HUES64 (cell line): ENCODE measurements around the gene PKD1.

Experiments used
- H3K27ac ChIP-seq: 2 replicates; pipeline ENCODE4 v1.7.0; 2013; ENCODE audit warnings: low read depth, low read length, inconsistent platforms
- H3K27me3 ChIP-seq: 2 replicates; pipeline ENCODE4 v1.6.1; 2013; ENCODE audit warnings: mild to moderate bottlenecking, low read length; ENCODE audit not compliant: insufficient read depth
- H3K36me3 ChIP-seq: 2 replicates; pipeline ENCODE4 v1.6.1; 2013; ENCODE audit warnings: mild to moderate bottlenecking, low read length; ENCODE audit not compliant: insufficient read depth
- H3K4me1 ChIP-seq: 2 replicates; pipeline ENCODE4 v1.6.1; 2013; ENCODE audit warnings: mild to moderate bottlenecking, low read length, moderate library complexity; ENCODE audit not compliant: insufficient read depth
- H3K4me3 ChIP-seq: 2 replicates; pipeline ENCODE4 v1.5.1; 2013; ENCODE audit warnings: mild to moderate bottlenecking, low read length, moderate library complexity
- H3K9ac ChIP-seq: 2 replicates; pipeline ENCODE4 v1.6.1; 2013; ENCODE audit warnings: mild to moderate bottlenecking, low read depth, low read length
- H3K9me3 ChIP-seq: 2 replicates; pipeline ENCODE4 v1.6.1; 2013; ENCODE audit warnings: low read depth, low read length; ENCODE audit not compliant: insufficient read depth
- WGBS: fragments of 150-250, 120-280 bp; methylation state at CpG from one replicate; pipeline ENCODE4 v1.1.7; 2013; ENCODE audit warnings: missing lambda C conversion rate; 5-methylcytosine and 5-hydroxymethylcytosine counted together

PKD1 gene

GRCh38 chr16:2167068-2167638 is 31.5 kb upstream of the PKD1 start:
- Histone ChIP-seq H3K36me3 (peaks cover 44% of the 10 kb centered on the region), H3K4me1 (no peaks in the 10 kb centered on the region), H3K27ac (no peak overlapping the region), H3K9ac (no peak overlapping the region), H3K27me3 (no peaks in the 10 kb centered on the region), H3K9me3 (no peaks in the 10 kb centered on the region), H3K4me3 (no peak overlapping the region)
- 95% methylated on average over 18 of the region's 18 CpGs for WGBS

GRCh38 chr16:2166263-2167067 is 30.8 kb upstream of the PKD1 start:
- Histone ChIP-seq H3K36me3 (peaks cover 37% of the 10 kb centered on the region), H3K4me3 (no peak overlapping the region), H3K9me3 (no peaks in the 10 kb centered on the region), H3K4me1 (no peaks in the 10 kb centered on the region), H3K27me3 (no peaks in the 10 kb centered on the region), H3K27ac (no peak overlapping the region), H3K9ac (no peak overlapping the region)
- 96% methylated on average over 17 of the region's 17 CpGs for WGBS

- Histone ChIP-seq H3K4me3 (no peak overlapping the region), H3K36me3 (peaks cover 34% of the 10 kb centered on the region), H3K9me3 (no peaks in the 10 kb centered on the region), H3K9ac (no peak overlapping the region), H3K4me1 (no peaks in the 10 kb centered on the region), H3K27ac (no peak overlapping the region), H3K27me3 (no peaks in the 10 kb centered on the region)
- 97% methylated on average over 12 of the region's 12 CpGs for WGBS
Measured at GRCh38 chr16:2165861-2166260, 30.2 kb upstream of the PKD1 start.

- Histone ChIP-seq H3K36me3 (peaks cover 29% of the 10 kb centered on the region), H3K27me3 (no peaks in the 10 kb centered on the region), H3K27ac (no peak overlapping the region), H3K9me3 (no peaks in the 10 kb centered on the region), H3K4me3 (no peak overlapping the region), H3K9ac (no peak overlapping the region), H3K4me1 (peaks cover 13% of the 10 kb centered on the region; the same call in 1 of the 2 replicates)
- WGBS = 96% methylated on average over 26 of the region's 26 CpGs
Measured at GRCh38 chr16:2163211-2163881, 27.6 kb upstream of the PKD1 start.

- H3K36me3 ChIP-seq = peaks cover 23% of the 10 kb centered on the region
- no peaks in the 10 kb centered on the region for H3K27me3 ChIP-seq
- no peak overlapping the region for H3K9ac ChIP-seq
- WGBS = 96% methylated on average over 13 of the region's 13 CpGs
- no peaks in the 10 kb centered on the region for H3K9me3 ChIP-seq
- H3K4me3 ChIP-seq = no peak overlapping the region
- peaks cover 13% of the 10 kb centered on the region; the same call in 1 of the 2 replicates for H3K4me1 ChIP-seq
- H3K27ac ChIP-seq = no peak overlapping the region
Measured at GRCh38 chr16:2162676-2163118, 27.0 kb upstream of the PKD1 start.

- H3K4me1 ChIP-seq = peaks cover 13% of the 10 kb centered on the region; the same call in 1 of the 2 replicates
- H3K36me3 ChIP-seq = peaks cover 18% of the 10 kb centered on the region
- no peaks in the 10 kb centered on the region for H3K27me3 ChIP-seq
- no peaks in the 10 kb centered on the region for H3K9me3 ChIP-seq
- WGBS = 95% methylated on average over 10 of the region's 10 CpGs
- no peak overlapping the region for H3K4me3 ChIP-seq
- no peak overlapping the region for H3K27ac ChIP-seq
- H3K9ac ChIP-seq = peak overlapping the region; percentile 27; the same call in 1 of the 2 replicates
Measured at GRCh38 chr16:2161911-2162310, 26.2 kb upstream of the PKD1 start.

- no peak overlapping the region for H3K27ac ChIP-seq
- H3K36me3 ChIP-seq = peaks cover 9% of the 10 kb centered on the region
- no peaks in the 10 kb centered on the region for H3K27me3 ChIP-seq
- 0 out of 2 replicates have a peak overlapping the region, but pooled peaks have one; percentile 19 for H3K9ac ChIP-seq
- peaks cover 13% of the 10 kb centered on the region; the same call in 1 of the 2 replicates for H3K4me1 ChIP-seq
- H3K9me3 ChIP-seq = no peaks in the 10 kb centered on the region
- no peak overlapping the region for H3K4me3 ChIP-seq
- 77% methylated on average over 18 of the region's 20 CpGs for WGBS
Measured at GRCh38 chr16:2160915-2161551, 25.3 kb upstream of the PKD1 start.

- Histone ChIP-seq H3K4me1 (peaks cover 13% of the 10 kb centered on the region; the same call in 1 of the 2 replicates), H3K4me3 (no peak overlapping the region), H3K27me3 (no peaks in the 10 kb centered on the region), H3K36me3 (peaks cover 10% of the 10 kb centered on the region), H3K9ac (peak overlapping the region; percentile 52), H3K9me3 (no peaks in the 10 kb centered on the region), H3K27ac (peak overlapping the region; percentile 30; the same call in 1 of the 2 replicates)
- WGBS = 83% methylated on average over 24 of the region's 24 CpGs
Measured at GRCh38 chr16:2159175-2159838, 23.6 kb upstream of the PKD1 start.

- Histone ChIP-seq H3K27me3 (no peaks in the 10 kb centered on the region), H3K9me3 (no peaks in the 10 kb centered on the region), H3K27ac (no peak overlapping the region), H3K9ac (peak overlapping the region; percentile 33; the same call in 1 of the 2 replicates), H3K4me3 (no peak overlapping the region), H3K4me1 (peaks cover 13% of the 10 kb centered on the region), H3K36me3 (peaks cover 18% of the 10 kb centered on the region)
- 96% methylated on average over 15 of the region's 15 CpGs for WGBS
Measured at GRCh38 chr16:2158262-2158638, 22.6 kb upstream of the PKD1 start.

GRCh38 chr16:2157480-2158261 is 22.0 kb upstream of the PKD1 start:
- 93% methylated on average over 27 of the region's 27 CpGs for WGBS
- peak overlapping the region; percentile 88; the same call in 1 of the 2 replicates for H3K9ac ChIP-seq

More at GRCh38 chr16:2157480-2158261, 22.0 kb upstream of the PKD1 start:
- Histone ChIP-seq H3K4me1 (peaks cover 17% of the 10 kb centered on the region), H3K27me3 (no peaks in the 10 kb centered on the region), H3K4me3 (0 out of 2 replicates have a peak overlapping the region, but pooled peaks have one; percentile 71), H3K27ac (no peak overlapping the region), H3K36me3 (peaks cover 23% of the 10 kb centered on the region), H3K9me3 (no peaks in the 10 kb centered on the region)
